GM18873 (cell line): ENCODE data around the gene VAMP1.
"Not testable (repeated sequence)": the region's sequence is repeated elsewhere in the genome, so short reads cannot be mapped to it uniquely, and the experiment has no call there.

Experiments used
- ATAC-seq: cut with Tn5 transposase; IDR thresholded peaks from one replicate; pipeline ENCODE4 v1.9.1; 2021; ENCODE audit warnings: mild to moderate bottlenecking, moderate library complexity, moderate number of reproducible peaks; ENCODE audit not compliant: unreplicated experiment, low FRiP score

Gene VAMP1, protein sequence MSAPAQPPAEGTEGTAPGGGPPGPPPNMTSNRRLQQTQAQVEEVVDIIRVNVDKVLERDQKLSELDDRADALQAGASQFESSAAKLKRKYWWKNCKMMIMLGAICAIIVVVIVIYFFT

DNA sequence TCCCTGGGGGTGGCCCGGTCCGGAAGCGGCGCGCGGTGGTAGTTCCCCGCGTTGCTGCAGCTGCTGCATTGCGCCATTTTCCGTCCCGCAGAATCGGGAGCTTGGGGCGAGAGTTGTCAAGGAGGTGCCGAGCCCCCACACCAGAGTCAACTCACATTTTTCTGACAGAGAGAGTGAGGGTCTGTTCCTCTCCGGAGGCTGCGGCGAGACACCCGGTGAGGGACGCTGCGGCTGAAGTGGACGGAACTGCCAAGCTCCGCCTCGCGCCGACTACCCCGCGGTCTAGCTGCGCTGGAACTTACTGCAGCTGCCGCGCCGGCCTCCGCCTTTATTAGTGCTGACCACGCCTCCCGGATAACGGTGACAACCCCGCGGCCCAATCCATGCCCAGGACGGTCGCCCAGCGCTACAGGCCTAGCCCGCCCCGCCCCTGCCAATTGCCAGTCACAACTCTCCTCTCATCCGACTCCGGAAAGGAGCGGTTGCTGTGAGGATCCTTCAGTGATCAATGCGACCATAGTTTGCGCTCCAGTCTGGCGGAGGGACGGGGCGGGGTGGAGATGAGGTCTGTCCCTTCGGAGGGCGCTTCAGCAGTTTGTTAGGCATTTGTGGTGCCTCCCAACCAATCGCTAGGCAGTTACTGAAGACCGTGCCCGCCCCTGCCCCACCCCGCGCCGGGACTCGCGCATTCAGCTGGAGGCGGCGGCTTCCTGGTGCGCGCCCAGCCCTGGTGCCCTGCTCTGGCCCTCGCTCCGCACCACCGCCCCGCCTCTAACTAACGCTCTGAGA, at the start of gene VAMP1:
TSS of gene VAMP1 (minus strand) at position 303 of the 789 bp plus-strand sequence. CDS start at position 157, 146 bp downstream.
- ATAC-seq, result peak; percentile 81

DNA sequence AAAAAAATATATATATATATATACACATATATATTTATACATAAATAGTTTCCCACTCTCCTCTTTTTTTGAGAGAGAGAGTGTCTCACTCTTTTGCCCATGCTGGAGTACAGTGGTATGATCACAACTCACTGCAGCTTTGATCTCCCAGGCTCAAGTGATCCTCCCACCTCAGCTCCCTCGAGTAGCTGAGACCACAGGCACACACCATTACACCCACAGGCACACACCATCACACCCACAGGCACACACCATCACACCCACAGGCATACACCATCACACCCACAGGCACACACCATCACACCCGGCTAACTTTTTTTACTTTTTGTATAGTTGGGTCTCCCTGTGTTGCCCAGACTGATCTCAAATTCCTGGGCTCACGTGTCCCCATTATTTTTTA, 49.7 kb upstream of the VAMP1 start:
- ATAC-seq, result no peak

DNA sequence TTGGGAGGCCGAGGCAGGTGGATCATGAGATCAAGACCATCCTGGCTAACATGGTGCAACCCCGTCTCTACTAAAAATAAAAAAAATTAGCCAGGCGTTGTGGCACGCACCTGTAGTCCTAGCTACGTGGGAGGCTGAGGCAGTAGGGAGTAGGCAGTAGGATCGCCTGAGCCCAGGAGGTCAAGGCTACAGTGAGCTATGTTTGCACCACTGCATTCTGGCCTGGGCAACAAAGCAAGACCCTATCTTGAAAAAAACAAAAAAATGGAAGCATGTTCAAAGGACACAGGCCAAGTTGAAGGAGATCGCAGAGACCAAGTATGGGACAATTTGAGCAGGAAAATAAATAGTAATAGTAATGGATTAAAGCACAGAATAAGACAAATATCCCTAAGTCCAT, 37.6 kb upstream of the VAMP1 start:
- ATAC-seq, result no peak

DNA sequence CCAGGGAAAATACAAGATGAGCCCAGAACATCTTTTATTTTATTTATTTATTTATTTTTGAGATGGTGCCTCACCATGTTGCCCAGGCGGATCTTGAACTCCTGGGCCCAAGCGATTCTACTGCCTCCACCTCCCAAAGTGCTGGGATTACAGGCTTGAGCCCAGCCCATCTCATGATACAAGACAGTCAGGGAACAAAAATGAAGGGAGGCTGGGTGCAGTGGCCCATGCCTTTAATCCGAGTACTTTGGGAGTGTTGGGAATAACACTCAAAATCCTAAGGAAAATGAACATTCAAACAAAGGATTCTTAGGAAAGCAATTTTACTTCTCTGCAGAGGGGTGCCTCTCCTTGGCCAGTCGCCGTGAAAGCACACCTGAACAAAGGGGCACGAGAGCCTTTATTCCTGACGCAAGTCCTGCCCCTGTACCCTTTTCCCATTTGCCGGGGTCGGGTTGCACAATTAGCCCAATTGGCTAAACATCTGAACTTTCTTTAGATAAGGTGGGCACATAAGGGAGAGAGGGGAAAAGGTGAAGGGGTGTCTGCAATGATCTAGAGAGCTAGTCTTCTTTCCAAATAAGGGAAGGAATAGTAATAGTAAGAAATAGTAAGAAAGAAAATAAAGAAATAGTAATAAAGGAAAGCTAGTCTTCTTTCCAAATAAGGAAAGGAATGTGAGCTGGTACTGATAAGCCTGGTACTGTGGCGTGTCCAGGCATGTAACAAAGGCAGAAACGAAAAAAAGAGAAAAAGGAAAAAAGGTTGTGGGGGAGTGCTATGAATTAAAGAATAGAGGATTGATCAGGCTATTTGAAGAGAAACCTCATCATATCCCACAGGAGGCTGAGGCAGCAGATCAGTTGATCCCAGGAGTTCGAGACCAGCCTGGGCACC, 36.9 kb upstream of the VAMP1 start:
- no peak for ATAC-seq

DNA sequence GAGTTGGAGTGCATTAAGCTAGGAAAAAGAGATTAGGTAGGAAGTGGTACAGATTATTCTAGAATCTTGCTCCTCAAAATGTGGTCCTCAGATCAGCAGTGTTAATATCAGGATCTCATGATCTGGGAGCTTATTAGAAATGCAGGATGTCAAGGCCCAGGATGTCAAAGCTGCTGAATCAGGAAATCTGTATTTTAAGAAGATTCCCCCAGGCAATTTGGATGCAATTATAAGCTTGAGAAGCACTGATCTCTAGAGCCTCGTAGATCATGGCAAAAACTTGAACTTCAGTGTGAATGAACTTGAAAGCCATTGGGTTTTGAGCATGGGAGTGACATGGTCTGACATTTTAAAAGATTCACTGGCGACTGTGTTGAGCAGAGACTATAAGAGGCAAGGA, 30.0 kb upstream of the VAMP1 start:
- ATAC-seq, result no peak

DNA sequence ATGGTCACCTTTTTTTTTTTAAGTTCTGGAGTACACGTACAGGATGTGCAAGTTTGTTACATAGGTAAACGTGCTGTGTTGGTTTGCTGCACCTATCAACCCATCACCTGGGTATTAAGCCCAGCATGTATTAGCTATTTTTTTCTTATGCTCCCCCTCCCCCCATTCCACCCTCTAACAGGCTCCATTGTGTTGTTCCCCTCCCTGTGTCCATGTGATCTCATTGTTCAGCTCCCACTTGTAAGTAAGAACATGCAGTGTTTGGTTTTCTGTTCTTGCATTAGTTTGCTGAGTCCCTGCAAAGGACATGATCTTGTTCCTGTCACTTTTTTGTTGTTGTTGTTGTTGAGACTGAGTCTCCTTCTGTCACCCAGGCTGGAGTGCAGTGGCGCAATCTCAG, 26.8 kb upstream of the VAMP1 start:
- not testable (repeated sequence) for ATAC-seq

DNA sequence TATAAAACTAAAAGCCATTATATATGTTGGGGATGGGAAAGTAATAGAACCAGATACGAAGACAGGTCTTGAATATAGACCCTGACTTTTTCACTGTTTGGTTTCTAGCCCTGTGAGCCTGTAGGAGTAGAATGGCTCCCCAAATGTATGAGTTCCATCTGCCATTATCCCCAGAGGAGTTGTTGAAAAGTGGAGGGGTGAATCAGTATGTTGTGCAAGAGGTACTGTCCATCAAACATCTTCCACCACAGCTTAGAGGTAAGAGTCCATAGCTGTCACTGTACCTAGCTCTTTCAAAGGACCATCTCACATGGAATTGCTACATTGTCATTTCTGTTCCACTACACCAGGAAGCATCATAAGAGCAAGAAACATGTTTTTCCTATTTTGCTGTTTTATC, 24.5 kb upstream of the VAMP1 start:
- ATAC-seq, result no peak

DNA sequence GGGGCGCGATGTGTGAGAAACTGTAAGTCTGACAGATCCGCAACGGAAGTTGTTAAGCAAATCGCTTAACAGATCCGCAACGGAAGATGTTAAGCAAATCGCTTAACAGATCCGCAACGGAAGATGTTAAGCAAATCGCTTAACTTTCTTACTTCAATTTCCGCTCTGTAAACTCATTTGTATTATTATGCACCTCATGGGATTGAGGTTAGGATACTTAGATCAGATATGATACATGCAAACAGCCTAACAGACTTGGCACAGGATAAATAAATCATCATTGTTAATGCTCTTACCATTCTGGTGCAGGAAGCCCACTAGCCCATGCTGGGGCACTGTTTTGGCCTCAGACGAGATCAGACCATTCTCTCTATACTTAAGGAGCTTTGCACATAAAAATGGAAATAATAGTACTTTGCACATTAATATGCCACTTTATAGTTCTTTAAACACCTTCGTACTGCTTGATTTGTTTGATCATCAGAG, 23.8 kb upstream of the VAMP1 start:
- no peak for ATAC-seq

DNA sequence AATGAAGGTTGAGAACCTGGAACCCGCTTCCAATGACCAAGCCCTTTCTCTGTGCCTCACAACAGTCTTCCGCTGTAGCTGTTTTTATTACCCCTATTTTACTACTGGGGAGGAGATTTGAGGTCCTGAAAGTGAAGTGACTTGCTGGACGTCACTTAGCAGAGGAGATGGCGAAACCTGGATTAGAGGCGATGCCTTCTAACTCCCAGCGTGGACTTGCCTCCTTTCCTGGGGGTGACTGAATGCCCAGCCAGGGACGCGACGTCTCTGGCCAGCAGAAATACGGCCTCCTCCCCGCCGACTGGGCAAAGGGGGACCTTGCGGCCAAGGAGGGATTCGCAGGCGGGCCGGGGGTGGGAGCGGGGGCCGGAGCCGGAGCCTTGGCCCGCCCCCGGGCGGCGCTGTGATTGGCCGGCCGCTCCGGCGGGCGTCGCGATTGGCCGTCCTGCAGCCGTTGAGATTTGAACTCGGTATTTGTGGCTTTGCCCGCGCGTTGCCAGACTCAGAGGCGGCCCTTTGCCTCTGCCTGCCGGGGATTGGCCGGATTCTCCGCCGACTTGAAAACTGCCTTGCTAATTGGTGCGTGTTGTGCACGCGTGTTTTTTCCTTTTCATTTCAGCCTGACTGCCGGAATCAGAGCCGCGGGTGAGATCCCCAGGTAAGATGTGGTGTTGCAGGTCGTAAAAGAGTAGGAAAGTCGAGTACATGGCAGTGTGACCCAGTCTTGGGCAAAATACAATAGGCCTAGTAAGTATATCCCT, 23.2 kb upstream of the VAMP1 start, which contains the start of gene NCAPD2:
TSS of gene NCAPD2 (plus strand) at position 606 of the 761 bp plus-strand sequence. CDS start 997 bp downstream, outside the sequence.
- ATAC-seq, result peak; percentile 70

DNA sequence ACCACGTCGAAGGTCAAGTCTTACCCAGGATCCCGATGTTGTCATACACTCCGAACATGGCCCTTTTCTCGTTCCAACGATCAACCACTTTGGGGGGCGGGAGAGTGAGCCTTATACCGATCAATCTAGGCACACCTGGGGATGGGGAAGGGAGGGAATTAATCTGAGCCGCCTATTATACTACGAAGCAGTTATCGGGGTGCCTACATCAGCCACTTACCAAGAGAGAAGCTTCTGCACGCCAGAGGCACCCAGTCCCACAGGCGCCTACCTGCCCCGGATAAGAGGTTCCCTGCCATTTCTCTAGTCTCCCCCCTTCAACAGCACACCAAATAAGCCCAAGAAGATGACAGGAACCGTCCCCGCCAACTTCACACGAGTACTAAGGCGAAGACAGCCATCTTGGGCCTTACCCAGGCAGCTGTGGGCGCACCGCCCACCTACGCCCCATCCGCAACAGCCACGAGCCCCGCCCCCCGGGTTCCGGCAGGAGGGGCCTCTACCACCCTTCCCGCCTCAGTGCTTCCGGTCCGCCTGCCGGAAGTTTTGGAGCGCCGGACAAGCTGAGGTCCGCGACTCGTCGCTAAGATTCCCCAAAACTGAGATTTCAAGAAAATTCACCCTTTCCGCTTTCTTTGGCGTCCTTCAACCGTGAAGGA, 22.5 kb upstream of the VAMP1 start, which contains the start of gene MRPL51:
TSS of gene MRPL51 (minus strand) at position 425 of the 659 bp plus-strand sequence. CDS start at position 299, 126 bp downstream.
- peak; percentile 46 for ATAC-seq

DNA sequence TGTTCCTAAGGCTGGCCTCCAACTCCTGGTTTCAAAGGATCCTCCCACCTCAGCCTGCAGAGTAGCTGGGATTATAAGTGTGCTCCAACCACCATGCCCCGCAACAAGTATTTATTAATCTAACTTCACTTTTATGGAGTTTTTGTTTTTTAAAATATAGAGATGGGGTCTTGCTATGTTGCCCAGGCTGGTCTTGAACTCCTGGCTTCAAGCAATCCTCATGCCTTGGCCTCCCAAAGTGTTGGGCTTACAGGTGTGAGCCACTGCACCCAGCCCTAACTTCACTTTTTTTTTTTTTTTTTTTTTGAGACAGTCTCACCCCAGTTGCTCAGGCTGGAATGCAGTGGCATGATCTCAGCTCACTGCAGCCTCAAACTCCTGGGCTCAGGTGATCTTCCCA, 20.2 kb upstream of the VAMP1 start:
- ATAC-seq, result not testable (repeated sequence)

DNA sequence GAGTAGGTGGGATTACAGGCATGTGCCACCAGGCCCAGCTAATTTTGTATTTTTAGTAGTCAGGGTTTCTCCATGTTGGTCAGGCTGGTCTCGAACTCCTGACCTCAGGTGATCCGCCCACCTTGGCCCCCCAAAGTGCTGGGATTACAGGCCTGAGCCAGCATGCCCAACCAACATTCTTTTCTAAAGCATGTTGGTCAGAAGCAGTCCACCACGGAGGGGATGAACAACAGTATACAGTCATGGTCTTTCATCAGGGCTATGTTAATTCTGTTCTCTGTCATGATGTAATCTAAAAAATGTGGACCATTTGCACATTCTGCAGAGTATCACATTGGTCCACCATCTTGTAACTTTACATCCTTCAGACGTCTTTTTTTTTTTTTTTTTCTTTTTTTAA, 19.0 kb upstream of the VAMP1 start:
- no peak for ATAC-seq

DNA sequence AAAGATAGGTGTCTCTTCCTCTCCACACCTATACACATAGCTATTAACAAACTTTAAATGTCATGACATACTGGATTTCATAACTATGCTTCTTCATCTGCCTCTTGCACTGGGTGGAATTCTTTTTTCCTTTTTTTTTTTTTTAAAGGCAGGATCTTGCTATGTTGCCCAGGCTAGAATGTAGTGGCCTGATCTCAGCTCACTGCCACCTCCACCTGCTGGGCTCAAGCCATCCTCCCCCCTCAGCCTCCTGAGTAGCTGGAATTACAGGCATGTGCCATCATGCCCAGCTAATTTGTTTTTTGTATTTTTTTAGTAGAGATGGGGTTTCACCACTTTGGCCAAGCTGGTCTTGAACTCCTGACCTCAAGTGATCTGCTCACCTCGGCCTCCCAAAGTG, 17.8 kb upstream of the VAMP1 start:
- no peak for ATAC-seq

DNA sequence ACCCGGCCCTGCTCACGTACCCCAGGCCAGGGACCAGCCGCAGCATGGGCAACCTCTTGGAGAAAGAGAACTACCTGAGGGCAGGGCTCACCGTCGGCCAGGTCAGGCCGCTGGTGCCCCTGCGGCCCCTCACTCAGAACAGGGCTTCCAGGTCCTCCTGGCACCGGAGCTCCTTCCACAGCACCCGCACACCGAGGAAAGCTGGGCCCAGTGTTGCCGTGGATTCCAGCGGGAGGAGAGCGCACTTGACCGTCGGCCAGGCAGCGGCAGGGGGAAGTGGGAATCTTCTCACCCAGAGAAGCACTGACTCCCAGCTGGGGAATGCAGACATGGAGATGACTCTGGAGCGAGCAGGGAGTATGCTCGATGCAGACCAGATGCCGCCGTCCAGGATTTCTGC, 7.9 kb upstream of the VAMP1 start:
- ATAC-seq, result no peak

DNA sequence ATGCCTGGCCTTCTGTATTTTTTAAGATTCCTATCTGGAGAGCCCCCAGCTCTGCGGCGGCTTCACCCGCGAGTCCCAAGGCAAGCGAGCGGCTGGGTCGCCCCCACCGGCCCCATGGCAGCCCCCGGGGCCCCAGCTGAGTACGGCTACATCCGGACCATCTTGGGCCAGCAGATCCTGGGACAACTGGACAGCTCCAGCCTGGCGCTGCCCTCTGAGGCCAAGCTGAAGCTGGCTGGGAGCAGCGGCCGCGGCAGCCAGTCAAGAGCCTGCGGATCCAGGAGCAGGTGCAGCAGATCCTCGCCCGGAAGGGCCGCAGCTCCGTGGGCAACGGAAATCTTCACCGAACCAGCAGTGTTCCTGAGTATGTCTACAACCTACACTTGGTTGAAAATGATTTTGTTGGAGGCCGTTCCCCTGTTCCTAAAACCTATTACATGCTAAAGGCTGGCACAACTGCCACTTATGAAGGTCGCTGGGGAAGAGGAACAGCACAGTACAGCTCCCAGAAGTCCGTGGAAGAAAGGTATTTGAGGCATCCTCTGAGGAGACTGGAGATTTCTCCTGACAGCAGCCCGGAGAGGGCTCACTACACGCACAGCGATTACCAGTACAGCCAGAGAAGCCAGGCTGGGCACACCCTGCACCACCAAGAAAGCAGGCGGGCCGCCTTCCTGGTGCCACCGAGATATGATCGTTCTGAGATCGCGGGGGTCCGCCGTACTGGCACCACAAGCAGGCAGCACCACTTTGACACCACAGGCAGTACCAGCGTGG, 7.3 kb upstream of the VAMP1 start:
- not testable (repeated sequence) for ATAC-seq

DNA sequence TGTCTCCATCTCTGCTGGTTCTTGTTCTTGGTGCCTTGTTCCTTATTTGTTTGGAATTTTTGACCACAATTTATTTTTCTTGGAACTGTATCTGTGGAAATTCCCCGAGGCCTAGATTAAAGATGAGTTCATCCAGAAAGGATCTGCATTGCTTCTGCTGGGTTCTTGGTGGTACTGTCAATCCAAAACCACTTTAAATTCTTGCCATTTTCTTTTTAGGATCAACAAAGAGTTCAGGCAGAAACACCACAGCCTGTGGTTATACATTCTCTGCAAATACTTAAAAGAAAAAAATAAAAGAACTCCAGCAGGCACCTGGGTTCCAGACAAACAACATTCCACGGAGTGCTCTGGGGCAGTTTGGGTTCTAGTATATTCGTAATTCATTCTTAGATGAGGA, 6.0 kb upstream of the VAMP1 start:
- no peak for ATAC-seq

DNA sequence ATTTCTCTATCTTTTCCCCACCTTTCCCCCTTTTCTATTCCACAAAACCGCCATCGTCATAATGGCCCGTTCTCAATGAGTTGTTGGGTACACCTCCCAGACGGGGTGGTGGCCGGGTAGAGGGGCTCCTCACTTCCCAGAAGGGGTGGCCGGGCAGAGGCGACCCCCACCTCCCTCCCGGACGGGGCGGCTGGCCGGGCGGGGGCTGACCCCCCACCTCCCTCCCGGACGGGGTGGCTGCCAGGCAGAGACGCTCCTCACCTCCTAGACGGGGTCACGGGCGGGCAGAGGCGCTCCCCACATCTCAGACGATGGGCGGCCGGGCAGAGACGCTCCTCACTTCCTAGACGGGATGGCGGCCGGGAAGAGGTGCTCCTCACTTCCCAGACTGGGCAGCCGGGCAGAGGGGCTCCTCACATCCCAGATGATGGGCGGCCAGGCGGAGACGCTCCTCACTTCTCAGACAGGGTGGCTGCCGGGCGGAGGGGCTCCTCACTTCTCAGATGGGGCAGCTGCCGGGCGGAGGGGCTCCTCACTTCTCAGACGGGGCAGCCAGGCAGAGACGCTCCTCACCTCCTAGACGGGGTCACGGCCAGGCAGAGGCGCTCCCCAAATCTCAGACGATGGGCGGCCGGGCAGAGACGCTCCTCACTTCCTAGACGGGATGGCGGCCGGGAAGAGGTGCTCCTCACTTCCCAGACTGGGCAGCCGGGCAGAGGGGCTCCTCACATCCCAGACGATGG, 4.9 kb upstream of the VAMP1 start:
- ATAC-seq, result not testable (repeated sequence)

DNA sequence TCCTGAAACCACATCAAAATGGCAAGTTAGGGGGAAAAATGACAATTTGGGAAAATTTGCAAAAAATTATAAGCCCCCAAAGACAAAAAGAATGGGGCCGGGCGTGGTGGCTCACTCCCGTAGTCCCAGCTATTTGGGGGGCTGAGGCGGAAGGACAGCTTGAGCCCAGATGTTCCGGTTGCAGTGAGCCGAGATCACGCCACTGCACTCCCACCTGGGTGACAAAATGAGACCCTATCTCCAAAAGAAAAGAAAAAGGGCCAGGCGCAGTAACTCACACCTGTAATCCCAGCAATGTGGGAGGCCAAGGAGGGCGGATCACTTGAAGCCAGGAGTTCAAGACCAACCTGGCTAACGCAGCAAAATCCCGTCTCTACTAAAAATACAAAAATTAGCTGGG, 2.0 kb upstream of the VAMP1 start:
- no peak for ATAC-seq
